Progenitor cell of endocrine pancreas (in vitro differentiated cells): ENCODE results near the gene HILPDA. TPM values are rescaled to one million over a fixed set of nuclear protein-coding genes. Genes with fewer than 3 reads are reported as not detected.
"Not testable (repeated sequence)": the region's sequence is repeated elsewhere in the genome, so short reads cannot be mapped to it uniquely, and the experiment has no call there.

Experiments used
- DNase-seq: peaks from one replicate; pipeline ENCODE4 v3.0.0; 2021; ENCODE audit warnings: low spot score; ENCODE audit not compliant: unreplicated experiment
- H3K27ac Mint-ChIP-seq: 2 replicates; pipeline ENCODE4 v1.8.0; 2021; ENCODE audit warnings: mild to moderate bottlenecking, moderate library complexity, mixed read lengths
- H3K27me3 Mint-ChIP-seq: 2 replicates; pipeline ENCODE4 v1.8.0; 2021; ENCODE audit warnings: mixed read lengths
- H3K36me3 Mint-ChIP-seq: 2 replicates; pipeline ENCODE4 v1.8.0; 2022; ENCODE audit warnings: mixed read lengths; ENCODE audit not compliant: insufficient read depth
- H3K4me1 Mint-ChIP-seq: 2 replicates; pipeline ENCODE4 v1.8.0; 2021; ENCODE audit warnings: low read depth, mixed read lengths
- H3K4me3 Mint-ChIP-seq: 2 replicates; pipeline ENCODE4 v1.8.0; 2021; ENCODE audit warnings: low read depth, mild to moderate bottlenecking, moderate library complexity, mixed read lengths
- H3K9me3 Mint-ChIP-seq: 2 replicates; pipeline ENCODE4 v1.8.0; 2021; ENCODE audit warnings: low read depth, mixed read lengths
- CTCF ChIP-seq: fragments of 200-600 bp; sonication (generic); IDR thresholded peaks from one replicate; pipeline ENCODE4 v1.5.0; 2021; ENCODE audit warnings: antibody characterized with exemption, mild to moderate bottlenecking; ENCODE audit not compliant: unreplicated experiment
- total RNA-seq: library from RNA; stranded (reverse); gene quantifications from 2 replicates; pipeline ENCODE4 v1.2.1, GENCODE V29; 2021

Gene HILPDA
- total RNA-seq, 1 donor from 2014 or later: 36.8 TPM

- Mint-ChIP-seq H3K27me3 (peaks cover 14% of the 10 kb centered on the region), H3K4me1 (peaks cover 21% of the 10 kb centered on the region), H3K4me3 (no peak overlapping the region), H3K9me3 (no peaks in the 10 kb centered on the region), H3K36me3 (no peaks in the 10 kb centered on the region), H3K27ac (no peak overlapping the region)
- DNase-seq: no peak
- no peak for TF ChIP-seq CTCF
Observed at GRCh38 chr7:128450913-128451312, 4.8 kb upstream of the HILPDA start.

GRCh38 chr7:128452552-128452951, 3.1 kb upstream of the HILPDA start:
- TF ChIP-seq CTCF: no peak
- DNase-seq: no peak
- peak overlapping the region; percentile 45 for H3K4me3 Mint-ChIP-seq
- no peaks in the 10 kb centered on the region for H3K9me3 Mint-ChIP-seq
- H3K4me1 Mint-ChIP-seq: peaks cover 28% of the 10 kb centered on the region
- no peak overlapping the region for H3K27ac Mint-ChIP-seq
- peaks cover 9% of the 10 kb centered on the region for H3K27me3 Mint-ChIP-seq
- peaks cover 4% of the 10 kb centered on the region for H3K36me3 Mint-ChIP-seq

GRCh38 chr7:128453836-128454804, 1.6 kb upstream of the HILPDA start:
- peak overlapping the region; percentile 56 for H3K27ac Mint-ChIP-seq
- peaks cover 9% of the 10 kb centered on the region for H3K27me3 Mint-ChIP-seq
- TF ChIP-seq CTCF: no peak
- H3K4me3 Mint-ChIP-seq: peak overlapping the region; percentile 97
- H3K9me3 Mint-ChIP-seq: no peaks in the 10 kb centered on the region
- H3K36me3 Mint-ChIP-seq: peaks cover 9% of the 10 kb centered on the region
- H3K4me1 Mint-ChIP-seq: peaks cover 34% of the 10 kb centered on the region
- peak; percentile 17 for DNase-seq

- no peak for DNase-seq
- Mint-ChIP-seq H3K27me3 (peaks cover 9% of the 10 kb centered on the region), H3K9me3 (no peaks in the 10 kb centered on the region), H3K36me3 (peaks cover 9% of the 10 kb centered on the region), H3K27ac (peak overlapping the region; percentile 91), H3K4me1 (peaks cover 40% of the 10 kb centered on the region), H3K4me3 (peak overlapping the region; percentile 97)
- peak; percentile 10 for TF ChIP-seq CTCF
Observed at GRCh38 chr7:128454808-128455542, 703 bp upstream of the HILPDA start.

- peak overlapping the region; percentile 97 for H3K4me3 Mint-ChIP-seq
- peak overlapping the region; percentile 96 for H3K27ac Mint-ChIP-seq
- peaks cover 9% of the 10 kb centered on the region for H3K36me3 Mint-ChIP-seq
- no peak for DNase-seq
- peaks cover 4% of the 10 kb centered on the region for H3K27me3 Mint-ChIP-seq
- TF ChIP-seq CTCF: no peak
- no peaks in the 10 kb centered on the region for H3K9me3 Mint-ChIP-seq
- peaks cover 40% of the 10 kb centered on the region for H3K4me1 Mint-ChIP-seq
Observed at GRCh38 chr7:128456255-128456725, 612 bp downstream of the HILPDA start.

- H3K4me1 Mint-ChIP-seq: peaks cover 36% of the 10 kb centered on the region
- H3K4me3 Mint-ChIP-seq: peak overlapping the region; percentile 97
- not testable (repeated sequence) for H3K36me3 Mint-ChIP-seq, H3K27ac Mint-ChIP-seq, H3K27me3 Mint-ChIP-seq, H3K9me3 Mint-ChIP-seq, DNase-seq
Observed at GRCh38 chr7:128457385-128457784, 1.7 kb downstream of the HILPDA start.
